ENCODE measurements around the gene AFG1L.
"Not testable (repeated sequence)": the region's sequence is repeated elsewhere in the genome, so short reads cannot be mapped to it uniquely, and the experiment has no call there.

The AFG1L gene

GRCh38 chr6:108507316-108507715, 212.5 kb downstream of the AFG1L start:
- in situ Hi-C loops (cut with MboI; ENCODE audit: low sequenced_read_pairs): no loop called here

- in situ Hi-C loops (cut with MboI; ENCODE audit: low sequenced_read_pairs): no loop called here
These were observed 215.8 kb downstream of the AFG1L start for GRCh38 chr6:108510461-108511319.

- in situ Hi-C loops (cut with MboI; ENCODE audit: low sequenced_read_pairs): no loop called here
These were observed 224.1 kb downstream of the AFG1L start for GRCh38 chr6:108518714-108519576.

- in situ Hi-C loops (cut with MboI; ENCODE audit: low sequenced_read_pairs): no loop called here
These were observed 226.8 kb downstream of the AFG1L start for GRCh38 chr6:108521616-108522107.

- in situ Hi-C loops (cut with MboI; ENCODE audit: low sequenced_read_pairs): no loop called here
These were observed 228.8 kb downstream of the AFG1L start for GRCh38 chr6:108523697-108524096.

GRCh38 chr6:108524528-108525248, 229.8 kb downstream of the AFG1L start:
- in situ Hi-C loops (cut with MboI; ENCODE audit: low sequenced_read_pairs): no loop called here

- in situ Hi-C loops (cut with MboI; ENCODE audit: low sequenced_read_pairs): no loop called here
These were observed 231.9 kb downstream of the AFG1L start for GRCh38 chr6:108526739-108527174.

GRCh38 chr6:108528878-108529277, 234.0 kb downstream of the AFG1L start:
- in situ Hi-C loops (cut with MboI; ENCODE audit: low sequenced_read_pairs): no loop called here

GRCh38 chr6:108531332-108531731, 236.5 kb downstream of the AFG1L start:
- in situ Hi-C loops (cut with MboI; ENCODE audit: low sequenced_read_pairs): no loop called here

GRCh38 chr6:108535114-108535742, 240.4 kb downstream of the AFG1L start:
- in situ Hi-C loops (cut with MboI; ENCODE audit: low sequenced_read_pairs): no loop called here

- in situ Hi-C loops (cut with MboI; ENCODE audit: low sequenced_read_pairs): not testable (repeated sequence)
These were observed 241.2 kb downstream of the AFG1L start for GRCh38 chr6:108535920-108536535.

GRCh38 chr6:108541843-108542759, 247.2 kb downstream of the AFG1L start:
- in situ Hi-C loops (cut with MboI; ENCODE audit: low sequenced_read_pairs): no loop called here

- in situ Hi-C loops (cut with MboI; ENCODE audit: low sequenced_read_pairs): no loop called here
These were observed 248.5 kb downstream of the AFG1L start for GRCh38 chr6:108543175-108543940.

- in situ Hi-C loops (cut with MboI; ENCODE audit: low sequenced_read_pairs): no loop called here
These were observed 249.8 kb downstream of the AFG1L start for GRCh38 chr6:108544606-108545005.

- in situ Hi-C loops (cut with MboI; ENCODE audit: low sequenced_read_pairs): no loop called here
These were observed 251.5 kb downstream of the AFG1L start for GRCh38 chr6:108546079-108547049.

- in situ Hi-C loops (cut with MboI; ENCODE audit: low sequenced_read_pairs): no loop called here
These were observed 254.4 kb downstream of the AFG1L start for GRCh38 chr6:108549241-108549640.

- in situ Hi-C loops (cut with MboI; ENCODE audit: low sequenced_read_pairs): no loop called here
These were observed 254.9 kb downstream of the AFG1L start for GRCh38 chr6:108549741-108550140.

All from hTERT RPE-1 (cell line).